GM15510 (cell line): ENCODE data around the gene ST3GAL6.
A peak's percentile ranks its signal among the peaks of the same experiment; 100 is the strongest.

Source experiments
- POLR2A ChIP-seq: IDR thresholded peaks from 3 replicates; pipeline ENCODE4 v1.6.1; 2011; ENCODE audit warnings: borderline replicate concordance; ENCODE audit not compliant: insufficient read length; ENCODE audit errors: extremely low read depth

ST3GAL6 gene, protein sequence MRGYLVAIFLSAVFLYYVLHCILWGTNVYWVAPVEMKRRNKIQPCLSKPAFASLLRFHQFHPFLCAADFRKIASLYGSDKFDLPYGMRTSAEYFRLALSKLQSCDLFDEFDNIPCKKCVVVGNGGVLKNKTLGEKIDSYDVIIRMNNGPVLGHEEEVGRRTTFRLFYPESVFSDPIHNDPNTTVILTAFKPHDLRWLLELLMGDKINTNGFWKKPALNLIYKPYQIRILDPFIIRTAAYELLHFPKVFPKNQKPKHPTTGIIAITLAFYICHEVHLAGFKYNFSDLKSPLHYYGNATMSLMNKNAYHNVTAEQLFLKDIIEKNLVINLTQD

DNA sequence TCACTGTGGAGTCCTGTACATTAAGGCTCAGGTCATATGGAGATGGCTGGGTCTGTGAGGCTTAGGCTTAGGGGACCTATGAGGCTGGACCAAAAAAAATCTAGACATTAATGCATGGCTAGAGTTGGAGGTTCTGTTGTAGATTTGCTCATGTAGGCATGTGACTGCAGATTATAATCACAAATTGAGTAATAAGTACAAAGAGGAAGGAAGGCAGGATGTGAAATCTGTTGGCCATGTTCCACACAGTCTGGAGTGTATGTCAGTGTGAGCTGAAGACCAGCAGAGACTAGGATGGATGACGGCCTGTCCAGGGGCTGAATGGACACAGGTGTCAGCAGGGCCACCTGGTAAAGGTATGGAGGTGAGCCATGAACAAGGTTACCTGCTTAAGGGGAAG lies at the start of gene ST3GAL6:
Gene ST3GAL6, plus strand, starts transcription at position 265 of the 400 bp plus-strand sequence. CDS start 5,101 bp downstream, outside the sequence.
- no peak for TF ChIP-seq POLR2A

DNA sequence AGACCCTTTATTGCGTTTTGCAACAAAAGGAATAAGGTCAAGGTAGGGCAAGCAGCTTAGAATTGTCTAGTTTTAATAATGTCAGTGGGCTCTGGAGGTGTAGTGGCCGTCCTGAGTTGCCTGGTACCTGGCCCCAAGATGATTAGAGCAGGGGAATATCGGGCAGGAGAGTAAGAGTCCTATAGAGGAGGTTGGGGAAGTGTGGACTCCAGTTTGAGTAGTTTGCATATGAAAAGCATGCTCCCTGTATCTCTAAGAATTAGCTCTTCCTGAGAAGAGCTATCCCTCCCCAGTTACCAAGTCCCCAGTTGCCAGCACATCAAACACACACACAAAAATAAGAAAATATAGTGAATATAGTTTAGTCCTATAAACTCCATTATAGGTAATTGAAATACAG lies 49.2 kb upstream of the ST3GAL6 start:
- no peak for TF ChIP-seq POLR2A

DNA sequence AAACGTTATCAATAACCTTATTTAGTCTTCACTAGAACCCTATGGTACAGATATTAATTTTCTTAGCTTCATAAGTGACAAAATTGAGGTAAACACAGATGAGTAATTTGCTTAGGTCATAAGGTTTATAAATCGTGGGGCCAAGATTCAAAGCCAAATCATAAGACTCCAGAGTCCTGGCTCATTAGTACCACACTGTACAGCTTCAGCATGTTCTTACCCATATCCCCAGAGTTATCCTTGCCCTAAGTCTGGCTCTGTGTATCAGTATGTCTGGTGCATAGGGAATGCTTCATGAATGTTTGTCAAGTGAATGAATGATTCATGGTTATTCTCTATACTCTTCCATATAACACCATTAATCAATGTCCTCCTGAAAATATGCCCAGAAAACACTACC lies 45.6 kb upstream of the ST3GAL6 start:
- no peak for TF ChIP-seq POLR2A

DNA sequence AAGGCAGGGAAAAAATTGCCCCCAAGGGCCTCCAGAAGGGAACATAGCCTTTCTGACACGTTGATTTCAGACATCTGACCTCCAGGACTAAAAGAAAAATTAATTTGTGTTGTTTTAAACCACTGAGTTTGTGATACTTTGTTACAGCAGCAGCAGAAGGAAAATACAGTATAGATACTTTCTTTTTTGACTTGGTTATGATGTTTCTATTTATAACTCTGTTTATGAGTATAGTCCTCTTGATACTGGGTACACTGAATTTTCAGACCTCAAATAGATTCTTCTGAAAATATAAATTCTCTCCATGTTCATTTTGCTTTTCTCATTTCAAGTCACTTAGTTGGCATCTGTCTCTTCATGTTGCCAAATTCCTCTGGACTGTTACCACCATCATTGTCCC lies 44.4 kb upstream of the ST3GAL6 start:
- TF ChIP-seq POLR2A = no peak

DNA sequence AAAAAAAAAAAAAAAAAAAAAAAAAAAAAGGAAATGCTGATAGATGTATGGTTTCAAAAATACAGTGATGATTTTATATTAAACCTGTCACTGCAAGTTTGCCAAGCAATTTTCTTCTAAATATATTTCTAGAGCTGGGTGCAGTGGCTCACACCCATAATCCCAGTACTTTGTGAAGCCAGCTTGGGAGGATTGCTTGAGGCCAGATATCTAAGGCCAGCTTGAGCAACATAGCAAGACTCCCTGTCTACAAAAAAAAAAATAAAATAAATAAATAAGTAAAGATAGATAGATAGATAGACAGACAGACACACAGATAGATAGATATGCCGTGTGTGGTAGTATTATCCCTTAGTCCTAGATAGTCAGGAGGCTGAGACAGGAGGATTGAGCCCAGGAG lies 41.4 kb upstream of the ST3GAL6 start:
- TF ChIP-seq POLR2A = no peak

DNA sequence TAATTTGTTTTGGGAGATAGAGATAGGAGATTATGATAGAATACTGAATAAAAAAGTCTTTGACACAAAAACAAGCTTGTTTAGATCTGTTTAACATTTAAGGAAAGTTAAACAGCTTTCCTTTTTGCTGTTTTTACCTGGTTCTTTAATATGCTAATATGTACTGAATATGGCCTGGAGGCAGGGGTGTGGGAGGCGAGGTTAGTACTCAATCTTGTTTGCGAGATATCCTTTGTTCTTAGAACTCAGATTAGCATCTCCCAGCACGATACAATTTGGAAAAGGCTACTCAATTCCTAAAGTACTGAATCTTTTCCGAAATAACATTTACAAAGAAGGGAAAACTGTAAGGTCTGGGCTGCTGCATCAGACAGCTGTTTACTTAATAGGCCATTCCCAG lies 40.8 kb upstream of the ST3GAL6 start:
- no peak for TF ChIP-seq POLR2A

DNA sequence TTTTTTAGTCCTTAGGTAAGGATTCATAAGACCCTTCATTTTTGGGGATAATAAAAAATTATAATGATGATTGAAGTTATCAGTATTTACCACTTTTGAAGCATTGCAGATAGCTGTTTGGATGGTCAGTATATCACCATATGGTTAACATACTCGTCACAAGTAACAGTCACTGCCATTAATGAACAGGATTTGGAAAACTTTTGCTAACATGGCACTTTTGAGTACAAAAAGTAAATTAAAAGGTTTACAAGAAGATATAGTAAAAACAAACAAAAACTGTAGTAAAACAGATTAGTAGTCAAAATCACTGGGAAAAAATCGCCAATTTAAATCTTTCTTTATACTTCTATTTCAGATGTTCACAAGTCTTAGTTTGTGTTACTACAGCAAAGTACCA lies 37.8 kb upstream of the ST3GAL6 start:
- TF ChIP-seq POLR2A = no peak

DNA sequence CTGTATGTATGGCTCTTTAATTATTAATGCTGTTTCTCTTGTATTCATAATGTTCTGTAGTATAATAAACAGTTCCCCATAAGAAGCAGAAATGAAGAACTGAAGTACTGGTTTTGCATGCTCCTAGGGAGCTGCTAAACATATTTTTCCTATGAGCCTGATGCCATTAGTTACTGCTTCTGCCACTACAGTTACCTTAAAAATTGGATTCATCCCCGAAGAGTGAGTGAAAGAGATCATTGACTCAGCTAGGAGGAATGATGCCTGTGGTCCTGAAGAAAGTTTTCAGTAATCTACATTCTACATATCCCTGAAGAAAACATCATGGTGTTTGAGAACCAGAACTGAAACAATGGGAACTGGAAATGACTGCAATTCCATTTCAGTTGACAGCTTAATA lies 37.1 kb upstream of the ST3GAL6 start:
- no peak for TF ChIP-seq POLR2A

DNA sequence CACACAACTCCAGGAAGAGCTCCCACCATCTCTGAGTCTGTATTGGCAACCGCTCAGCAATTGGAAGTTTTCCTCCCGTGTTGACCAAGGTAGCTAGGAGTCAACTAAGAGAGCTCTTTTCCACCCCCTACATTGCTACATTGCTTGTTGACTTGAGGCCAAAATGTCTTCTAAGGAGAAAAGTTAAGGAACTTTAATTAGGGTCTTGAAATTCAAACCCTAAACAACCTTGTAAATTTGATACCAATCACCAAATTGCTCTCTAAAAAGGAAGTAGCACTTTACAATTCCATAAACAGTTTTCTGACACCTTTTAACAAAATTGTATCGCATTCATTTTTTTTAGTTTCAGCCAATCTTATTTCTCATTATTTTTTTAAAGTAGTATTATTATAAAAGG lies 35.5 kb upstream of the ST3GAL6 start:
- no peak for TF ChIP-seq POLR2A

DNA sequence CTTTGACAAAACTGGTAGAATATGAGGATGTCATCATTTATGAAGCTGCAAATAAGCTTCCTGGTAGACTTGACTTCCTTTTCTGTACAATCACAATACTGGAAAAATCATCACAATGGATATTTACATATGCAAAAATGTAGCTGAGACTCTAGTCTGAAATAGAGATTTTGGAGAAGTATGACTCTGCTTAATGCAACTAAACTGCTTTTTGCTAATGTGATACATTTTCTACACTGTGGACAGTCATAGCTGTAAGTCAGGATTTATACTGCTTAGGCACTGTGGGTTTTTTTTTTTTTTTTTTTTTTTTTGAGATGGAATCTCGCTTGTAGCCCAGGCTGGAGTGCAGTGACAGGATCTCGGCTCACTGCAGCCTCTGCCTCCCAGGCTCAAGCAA lies 34.5 kb upstream of the ST3GAL6 start:
- no peak for TF ChIP-seq POLR2A

DNA sequence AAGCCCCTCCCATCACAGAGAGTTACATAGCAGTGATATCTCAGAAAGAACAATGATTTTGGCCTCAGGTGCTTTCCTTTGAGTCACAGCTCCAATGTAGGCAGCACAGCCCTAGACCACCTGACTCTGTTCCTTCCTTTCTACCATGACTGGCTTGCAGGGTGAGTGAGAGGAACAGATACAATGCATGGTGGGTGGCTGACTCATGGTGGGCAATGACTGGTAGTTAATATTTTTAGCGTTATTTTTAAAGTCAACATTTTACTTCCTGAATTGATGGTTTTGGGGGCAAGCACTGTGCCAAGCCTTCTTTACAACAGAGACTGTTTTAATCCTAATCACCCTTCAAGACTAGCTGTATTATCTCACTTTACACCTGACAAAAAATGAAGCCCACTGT lies 32.8 kb upstream of the ST3GAL6 start:
- TF ChIP-seq POLR2A = no peak

DNA sequence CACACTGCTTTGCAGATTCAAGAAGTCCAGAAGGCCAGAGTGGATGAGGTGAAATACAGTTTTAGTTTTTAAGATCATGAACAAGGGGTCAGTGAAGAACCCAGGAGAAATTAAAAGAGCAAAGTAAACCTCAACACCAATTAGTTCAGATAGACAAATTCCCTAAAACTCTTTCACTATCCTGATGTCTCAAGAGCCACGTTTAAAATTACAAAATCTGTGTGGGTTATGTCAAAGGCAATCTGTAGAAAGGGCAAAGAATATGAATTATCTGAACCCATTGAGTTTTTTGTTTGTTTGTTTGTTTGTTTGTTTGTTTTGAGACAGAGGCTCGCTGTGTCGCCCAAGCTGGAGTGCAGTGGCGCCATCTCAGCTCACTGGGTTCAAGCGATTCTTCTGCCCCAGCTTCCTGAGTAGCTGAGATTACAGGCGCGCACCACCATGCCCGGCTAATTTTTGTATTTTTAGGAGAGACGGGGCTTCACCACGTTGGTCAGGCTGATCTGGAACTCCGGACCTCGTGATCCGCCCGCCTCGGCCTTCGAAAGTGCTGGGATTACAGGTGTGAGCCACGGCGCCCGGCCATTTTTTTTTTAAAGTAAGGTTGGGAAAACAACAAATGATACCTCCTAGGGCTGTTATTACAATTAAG lies 32.1 kb upstream of the ST3GAL6 start:
- TF ChIP-seq POLR2A = no peak

DNA sequence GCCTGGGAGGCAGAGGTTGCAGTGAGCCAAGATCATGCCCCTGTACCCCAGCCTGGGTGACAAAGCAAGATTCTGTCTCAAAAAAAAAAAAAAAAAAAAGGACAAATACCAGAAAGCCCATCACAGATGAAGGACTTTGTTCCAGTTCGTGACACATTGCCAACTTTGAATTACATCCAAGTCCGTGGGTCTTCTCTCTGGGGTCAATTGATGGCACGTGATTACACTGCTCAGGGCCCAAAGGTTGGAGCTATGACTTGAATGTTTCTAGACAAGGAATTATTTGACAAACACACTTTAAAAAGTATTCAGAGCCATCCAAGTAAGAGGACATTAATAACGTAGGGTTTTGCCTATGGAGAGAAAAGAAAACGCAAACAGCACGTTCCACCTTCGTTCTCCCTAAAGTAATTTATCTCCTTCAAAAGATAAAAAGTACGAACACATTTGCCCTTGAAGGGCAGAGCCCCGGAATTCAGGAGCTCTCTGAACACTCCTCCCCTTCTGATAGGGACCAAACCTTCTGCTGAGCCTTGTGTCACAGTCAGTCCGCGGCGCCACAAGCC lies 31.3 kb upstream of the ST3GAL6 start:
- TF ChIP-seq POLR2A = no peak

DNA sequence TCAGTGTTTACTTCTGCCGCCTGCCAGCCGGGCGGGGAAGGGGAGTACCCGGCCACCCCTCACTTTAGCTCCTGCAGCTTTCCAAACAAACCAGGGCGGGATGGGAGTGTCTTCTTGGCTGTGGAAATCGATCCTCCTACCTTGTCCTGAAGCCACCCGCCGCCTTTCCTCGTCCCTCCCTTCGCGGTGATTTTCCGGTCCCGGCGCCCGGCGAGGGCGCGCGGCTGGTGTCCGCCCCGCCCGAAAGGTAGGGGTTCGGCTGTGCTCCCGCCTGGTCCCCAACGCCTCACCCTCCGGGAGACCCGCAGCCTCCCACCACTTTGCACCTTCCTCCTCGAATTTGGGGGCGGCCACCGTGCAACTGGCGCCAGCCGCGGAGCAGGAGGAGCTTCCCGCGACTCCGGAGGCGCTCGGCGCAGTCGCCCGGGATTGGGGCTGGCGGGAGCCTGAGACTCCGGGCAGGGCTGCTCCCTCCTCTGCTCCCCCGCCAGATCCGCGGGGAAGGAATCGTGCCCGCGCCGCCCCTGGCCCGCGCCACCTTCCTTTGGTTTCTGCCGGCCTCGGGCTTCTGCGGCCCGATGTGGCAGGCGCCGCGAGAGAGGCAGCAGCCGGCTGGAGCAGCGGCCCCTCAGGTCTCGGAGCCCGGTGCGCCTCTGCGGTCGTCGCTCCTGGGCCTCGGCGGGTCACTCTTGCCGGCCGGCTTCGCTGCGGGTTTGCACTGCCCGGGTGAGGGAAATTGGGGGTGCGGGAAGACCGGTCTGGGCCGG lies 30.7 kb upstream of the ST3GAL6 start:
- TF ChIP-seq POLR2A = peak; percentile 53
